Panc1 (cell line): ENCODE data around the gene KCNJ5. TPM values are rescaled to one million over a fixed set of nuclear protein-coding genes. Genes with fewer than 3 reads are reported as not detected.

Experiments used
- ATAC-seq: fragments of 200-7000 bp; cut with Tn5 transposase; 2 replicates; pipeline ENCODE4 v1.9.1; 2020; ENCODE audit warnings: mild to moderate bottlenecking, moderate library complexity
- BruUV-seq: library from RNA; stranded (reverse); fragments of 400-500 nt; replicated peaks from 2 replicates; lab custom pipeline; 2021; lab: Mats Ljungman, UMichigan
- CTCF ChIA-PET: fragments of 300-600 bp; sonication (Branson Sonifier 250); formaldehyde crosslinking; loops from one replicate; lab custom pipeline; 2022; ENCODE audit warnings: antibody characterized with exemption; lab: Charles Lee
- POLR2A ChIA-PET: fragments of 300-600 bp; sonication (Branson Sonifier 250); formaldehyde crosslinking; loops from one replicate; lab custom pipeline; 2022; ENCODE audit warnings: antibody characterized with exemption; lab: Charles Lee
- DNase-seq: peaks from one replicate; pipeline ENCODE4 v3.0.0-alpha.2; 2010; ENCODE audit warnings: low read depth, low spot score
- H3K27ac ChIP-seq: 2 replicates; pipeline ENCODE4 v1.5.1; 2011; ENCODE audit warnings: mild to moderate bottlenecking, low read length, inconsistent platforms
- H3K27me3 ChIP-seq: fragments of 200-500 bp; sonication (Bioruptor generic); 2 replicates; pipeline ENCODE4 v1.6.0; 2014; ENCODE audit warnings: low read length, inconsistent platforms; ENCODE audit not compliant: control insufficient read depth, insufficient read depth
- H3K36me3 ChIP-seq: fragments of 200-500 bp; sonication (Bioruptor generic); 2 replicates; pipeline ENCODE4 v1.5.1; 2014; ENCODE audit warnings: inconsistent platforms, mild to moderate bottlenecking, low read length, moderate library complexity; ENCODE audit not compliant: control insufficient read depth, insufficient read depth
- H3K4me1 ChIP-seq: 2 replicates; pipeline ENCODE4 v1.5.1; 2011; ENCODE audit warnings: inconsistent platforms, mild to moderate bottlenecking, low read length, moderate library complexity; ENCODE audit not compliant: control insufficient read depth, insufficient read depth
- H3K4me3 ChIP-seq, 2 experiments: 2 replicates each; pipeline ENCODE4 v1.5.1; 2011 to 2012; ENCODE audit warnings: low read depth in 2 of 2, low read length in 2 of 2, mild to moderate bottlenecking in 2 of 2, inconsistent platforms in 1 of 2, moderate library complexity in 1 of 2
- H3K9me3 ChIP-seq: fragments of 200-500 bp; sonication (Bioruptor generic); 2 replicates; pipeline ENCODE4 v1.5.1; 2014; ENCODE audit warnings: low read depth, mild to moderate bottlenecking, inconsistent platforms, low read length, moderate library complexity; ENCODE audit not compliant: control insufficient read depth, insufficient read depth
- POLR2AphosphoS5 ChIP-seq: IDR thresholded peaks from 2 replicates; pipeline ENCODE4 v1.6.1; 2012; ENCODE audit warnings: mild to moderate bottlenecking, low read depth, low read length, moderate library complexity
- SIN3A ChIP-seq: IDR thresholded peaks from 2 replicates; pipeline ENCODE4 v1.6.1; 2012; ENCODE audit warnings: low read depth, mild to moderate bottlenecking, low read length, moderate library complexity, borderline replicate concordance; ENCODE audit not compliant: insufficient read depth
- TCF7L2 ChIP-seq: IDR thresholded peaks from 2 replicates; pipeline ENCODE4 v1.6.1; 2011; ENCODE audit warnings: mild to moderate bottlenecking, low read depth, low read length, inconsistent platforms
- in situ Hi-C: cut with HindIII; loops from 2 replicates; pipeline ENCODE4 v1.10.0; 2016; ENCODE audit warnings: low sequenced_read_pairs, low pct_unique_long_range_greater_than_20kb
- intact Hi-C: fragments of 100-400 bp; cut with micrococcal nuclease; formaldehyde crosslinking; loops from one replicate; pipeline ENCODE4 v1.10.0; 2022; ENCODE audit not compliant: unreplicated experiment
- total RNA-seq: library from RNA; stranded (reverse); gene quantifications from one replicate; pipeline ENCODE4 v1.2.1, GENCODE V29; 2021; ENCODE audit not compliant: unreplicated experiment
- TF ChIP-seq, protein P1 (sequence below): fragments of 450-650 bp; IDR thresholded peaks from 2 replicates; pipeline ENCODE4 v1.5.1; 2017; ENCODE audit warnings: mild to moderate bottlenecking
- TF ChIP-seq, protein P2 (sequence below), 2 experiments: IDR thresholded peaks; 2 replicates each; pipeline ENCODE4 v1.6.1; 2011 to 2012; ENCODE audit warnings: low read depth in 2 of 2, control low read depth in 1 of 2, low read length in 1 of 2, mild to moderate bottlenecking in 1 of 2, moderate library complexity in 1 of 2; ENCODE audit not compliant: insufficient read depth in 1 of 2

KCNJ5 gene
- total RNA-seq, 1 experiment from 2014 or later = 0.28 TPM

DNA sequence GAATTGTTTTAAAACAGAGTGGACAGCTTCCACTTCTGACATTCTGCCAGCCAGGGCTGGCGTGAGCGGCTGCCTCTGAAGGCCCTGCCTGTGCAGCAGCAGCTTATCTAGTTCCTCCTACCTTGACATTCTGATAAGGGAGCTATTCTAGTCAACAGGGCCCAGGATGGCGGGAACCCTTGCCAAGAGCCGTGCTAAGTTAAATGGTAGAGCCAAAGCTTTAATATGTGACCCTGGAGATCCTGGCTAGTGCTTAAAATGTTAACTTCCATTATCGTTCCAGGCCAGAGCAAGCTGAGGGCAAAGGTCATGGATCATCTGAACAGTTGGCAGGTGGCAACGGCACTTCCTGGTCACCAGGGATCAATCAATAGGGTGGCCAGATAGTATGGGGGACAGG lies 3.5 kb downstream of the KCNJ5 start:
- no peak for ATAC-seq
- Histone ChIP-seq H3K27me3 (peaks cover 6% of the 10 kb centered on the region), H3K36me3 (no peaks in the 10 kb centered on the region), H3K27ac (no peak overlapping the region), H3K4me3 (no peak overlapping the region), H3K4me1 (no peaks in the 10 kb centered on the region), H3K9me3 (no peaks in the 10 kb centered on the region)
- intact Hi-C loops (no loop called here), in situ Hi-C loops (no loop called here)
- BruUV-seq = no TSS peak
- ChIA-PET POLR2A (no interaction called here), CTCF (interaction anchor here (0.6 kb wide), 1 partner anchor 11 kb away, joined by 10 read pairs; no protein-coding TSS in a partner anchor)
- DNase-seq = no peak
- TF ChIP-seq SIN3A (no peak), TCF7L2 (no peak), POLR2AphosphoS5 (no peak)
- TF ChIP-seq, protein P1, sequence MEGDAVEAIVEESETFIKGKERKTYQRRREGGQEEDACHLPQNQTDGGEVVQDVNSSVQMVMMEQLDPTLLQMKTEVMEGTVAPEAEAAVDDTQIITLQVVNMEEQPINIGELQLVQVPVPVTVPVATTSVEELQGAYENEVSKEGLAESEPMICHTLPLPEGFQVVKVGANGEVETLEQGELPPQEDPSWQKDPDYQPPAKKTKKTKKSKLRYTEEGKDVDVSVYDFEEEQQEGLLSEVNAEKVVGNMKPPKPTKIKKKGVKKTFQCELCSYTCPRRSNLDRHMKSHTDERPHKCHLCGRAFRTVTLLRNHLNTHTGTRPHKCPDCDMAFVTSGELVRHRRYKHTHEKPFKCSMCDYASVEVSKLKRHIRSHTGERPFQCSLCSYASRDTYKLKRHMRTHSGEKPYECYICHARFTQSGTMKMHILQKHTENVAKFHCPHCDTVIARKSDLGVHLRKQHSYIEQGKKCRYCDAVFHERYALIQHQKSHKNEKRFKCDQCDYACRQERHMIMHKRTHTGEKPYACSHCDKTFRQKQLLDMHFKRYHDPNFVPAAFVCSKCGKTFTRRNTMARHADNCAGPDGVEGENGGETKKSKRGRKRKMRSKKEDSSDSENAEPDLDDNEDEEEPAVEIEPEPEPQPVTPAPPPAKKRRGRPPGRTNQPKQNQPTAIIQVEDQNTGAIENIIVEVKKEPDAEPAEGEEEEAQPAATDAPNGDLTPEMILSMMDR = no peak
- TF ChIP-seq, protein P2, sequence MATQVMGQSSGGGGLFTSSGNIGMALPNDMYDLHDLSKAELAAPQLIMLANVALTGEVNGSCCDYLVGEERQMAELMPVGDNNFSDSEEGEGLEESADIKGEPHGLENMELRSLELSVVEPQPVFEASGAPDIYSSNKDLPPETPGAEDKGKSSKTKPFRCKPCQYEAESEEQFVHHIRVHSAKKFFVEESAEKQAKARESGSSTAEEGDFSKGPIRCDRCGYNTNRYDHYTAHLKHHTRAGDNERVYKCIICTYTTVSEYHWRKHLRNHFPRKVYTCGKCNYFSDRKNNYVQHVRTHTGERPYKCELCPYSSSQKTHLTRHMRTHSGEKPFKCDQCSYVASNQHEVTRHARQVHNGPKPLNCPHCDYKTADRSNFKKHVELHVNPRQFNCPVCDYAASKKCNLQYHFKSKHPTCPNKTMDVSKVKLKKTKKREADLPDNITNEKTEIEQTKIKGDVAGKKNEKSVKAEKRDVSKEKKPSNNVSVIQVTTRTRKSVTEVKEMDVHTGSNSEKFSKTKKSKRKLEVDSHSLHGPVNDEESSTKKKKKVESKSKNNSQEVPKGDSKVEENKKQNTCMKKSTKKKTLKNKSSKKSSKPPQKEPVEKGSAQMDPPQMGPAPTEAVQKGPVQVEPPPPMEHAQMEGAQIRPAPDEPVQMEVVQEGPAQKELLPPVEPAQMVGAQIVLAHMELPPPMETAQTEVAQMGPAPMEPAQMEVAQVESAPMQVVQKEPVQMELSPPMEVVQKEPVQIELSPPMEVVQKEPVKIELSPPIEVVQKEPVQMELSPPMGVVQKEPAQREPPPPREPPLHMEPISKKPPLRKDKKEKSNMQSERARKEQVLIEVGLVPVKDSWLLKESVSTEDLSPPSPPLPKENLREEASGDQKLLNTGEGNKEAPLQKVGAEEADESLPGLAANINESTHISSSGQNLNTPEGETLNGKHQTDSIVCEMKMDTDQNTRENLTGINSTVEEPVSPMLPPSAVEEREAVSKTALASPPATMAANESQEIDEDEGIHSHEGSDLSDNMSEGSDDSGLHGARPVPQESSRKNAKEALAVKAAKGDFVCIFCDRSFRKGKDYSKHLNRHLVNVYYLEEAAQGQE (IDR thresholded peaks at IDR 0.05; ENCODE audit: insufficient read depth in 1 of 2, low read depth in 2 of 2, low read length in 1 of 2) = no peak

DNA sequence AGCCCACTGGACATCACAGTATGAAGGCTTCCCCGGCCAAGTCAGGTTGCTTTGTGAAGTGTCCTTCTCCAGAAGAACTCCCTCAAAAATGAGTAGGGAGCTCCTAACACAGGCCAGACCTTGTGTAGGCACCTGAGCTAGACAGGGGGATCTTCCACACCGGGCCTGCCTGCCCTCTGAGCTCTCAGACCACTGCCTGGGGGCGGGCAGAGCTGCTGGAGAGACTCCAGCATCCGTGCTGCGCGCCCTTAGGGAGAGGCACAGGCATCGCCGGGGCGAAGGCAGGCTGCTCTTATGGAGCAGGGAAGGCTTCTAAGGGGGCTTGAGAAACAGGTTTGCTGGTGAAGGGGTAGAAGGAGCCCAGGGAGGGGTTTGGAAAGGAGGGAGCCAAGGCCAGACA lies 4.4 kb downstream of the KCNJ5 start:
- POLR2A ChIA-PET = no interaction called here
- H3K9me3 ChIP-seq = no peaks in the 10 kb centered on the region
- ATAC-seq (no peak), DNase-seq (no peak)
- BruUV-seq = no TSS peak
- CTCF ChIA-PET = no interaction called here
- intact Hi-C loops = no loop called here
- H3K36me3 ChIP-seq = no peaks in the 10 kb centered on the region
- H3K27me3 ChIP-seq = no peaks in the 10 kb centered on the region; the same call in 1 of the 2 replicates
- in situ Hi-C loops = no loop called here
- no peak overlapping the region for H3K27ac ChIP-seq
- H3K4me3 ChIP-seq = no peak overlapping the region
- no peaks in the 10 kb centered on the region for H3K4me1 ChIP-seq
- TF ChIP-seq POLR2AphosphoS5 (no peak), SIN3A (no peak), TCF7L2 (no peak)
- TF ChIP-seq, protein P1 = no peak
